HEK293T (cell line): ENCODE data around the gene TIAM1.

ENCODE experiments used
- CTCF ChIA-PET: fragments of 350-600 bp; formaldehyde crosslinking; extraction: SDS; loops from one replicate; lab custom pipeline; 2021; ENCODE audit warnings: antibody characterized with exemption, inconsistent platforms; lab: Yijun Ruan, JAX
- POLR2A ChIA-PET: fragments of 350-600 bp; formaldehyde crosslinking; extraction: SDS; loops from one replicate; lab custom pipeline; 2020; ENCODE audit warnings: antibody characterized with exemption, inconsistent platforms; lab: Yijun Ruan, JAX
- DNase-seq: peaks from one replicate; pipeline ENCODE4 v3.0.0; 2012; ENCODE audit warnings: mixed read lengths; ENCODE audit errors: extremely low spot score
- ARNT ChIP-seq: fragments of 450-650 bp; IDR thresholded peaks from 2 replicates; pipeline ENCODE4 v1.6.1; 2017; ENCODE audit warnings: mild to moderate bottlenecking
- BHLHE40 ChIP-seq: fragments of 450-650 bp; IDR thresholded peaks from 2 replicates; pipeline ENCODE4 v1.6.1; 2016; ENCODE audit warnings: mild to moderate bottlenecking, moderate library complexity, borderline replicate concordance
- CTBP1 ChIP-seq: fragments of 450-650 bp; IDR thresholded peaks from 2 replicates; pipeline ENCODE4 v1.6.1; 2016; ENCODE audit warnings: borderline replicate concordance
- ELF4 ChIP-seq: fragments of 450-650 bp; IDR thresholded peaks from 2 replicates; pipeline ENCODE4 v1.6.1; 2017; ENCODE audit warnings: antibody characterized with exemption
- FOXA1 ChIP-seq: fragments of 450-650 bp; IDR thresholded peaks from 2 replicates; pipeline ENCODE4 v1.6.1; 2016; ENCODE audit warnings: mild to moderate bottlenecking
- FOXK2 ChIP-seq: fragments of 450-650 bp; IDR thresholded peaks from 2 replicates; pipeline ENCODE4 v1.6.1; 2016; ENCODE audit warnings: mild to moderate bottlenecking
- FOXM1 ChIP-seq: fragments of 450-650 bp; IDR thresholded peaks from 2 replicates; pipeline ENCODE4 v1.6.1; 2017; ENCODE audit warnings: mild to moderate bottlenecking, borderline replicate concordance
- HDGF ChIP-seq: fragments of 450-650 bp; IDR thresholded peaks from 2 replicates; pipeline ENCODE4 v1.6.1; 2017; ENCODE audit warnings: antibody characterized with exemption, borderline replicate concordance
- L3MBTL2 ChIP-seq: fragments of 450-650 bp; conservative IDR thresholded peaks from 2 replicates; pipeline ENCODE4 v1.6.1; 2016; ENCODE audit warnings: mild to moderate bottlenecking
- LEF1 ChIP-seq: fragments of 450-650 bp; IDR thresholded peaks from 2 replicates; pipeline ENCODE4 v1.6.1; 2017; ENCODE audit warnings: mild to moderate bottlenecking, borderline replicate concordance
- NFRKB ChIP-seq: fragments of 450-650 bp; IDR thresholded peaks from 2 replicates; pipeline ENCODE4 v1.6.1; 2016; ENCODE audit warnings: mild to moderate bottlenecking, moderate library complexity
- SP1 ChIP-seq: fragments of 450-650 bp; IDR thresholded peaks from 2 replicates; pipeline ENCODE4 v1.6.1; 2017
- SUZ12 ChIP-seq: fragments of 450-650 bp; IDR thresholded peaks from 2 replicates; pipeline ENCODE4 v1.6.1; 2016; ENCODE audit warnings: mild to moderate bottlenecking
- TARDBP ChIP-seq: fragments of 450-650 bp; IDR thresholded peaks from 2 replicates; pipeline ENCODE4 v1.6.1; 2016
- ZNF384 ChIP-seq: fragments of 450-650 bp; IDR thresholded peaks from 2 replicates; pipeline ENCODE4 v1.6.1; 2016
- TF ChIP-seq, protein P1 (sequence below): fragments of 450-650 bp; IDR thresholded peaks from 2 replicates; pipeline ENCODE4 v1.6.1; 2016

Gene TIAM1

DNA sequence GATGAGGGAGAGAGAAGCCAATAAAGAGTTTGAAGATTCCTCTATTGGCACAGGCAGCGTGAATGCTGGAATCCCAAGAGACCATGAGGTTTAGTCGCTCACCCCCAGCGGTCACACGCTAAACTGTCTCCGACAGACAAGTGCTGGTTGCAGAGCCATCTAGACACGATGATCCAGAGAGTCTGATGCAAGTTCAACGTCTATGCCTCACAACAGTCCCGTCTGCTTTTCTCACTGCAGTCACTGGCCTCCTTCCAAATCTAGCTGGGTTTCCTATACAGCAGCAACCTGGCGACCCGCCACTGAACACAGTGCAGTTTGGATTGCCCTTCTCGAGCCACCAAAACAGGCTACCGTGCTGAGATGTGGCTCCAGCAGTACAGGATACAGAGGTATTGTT lies 207.2 kb downstream of the TIAM1 start:
- TF ChIP-seq FOXM1, result no peak
- TF ChIP-seq LEF1, result no peak
- no peak for TF ChIP-seq TARDBP
- no peak for TF ChIP-seq L3MBTL2
- TF ChIP-seq FOXK2, result no peak
- TF ChIP-seq, protein P1, sequence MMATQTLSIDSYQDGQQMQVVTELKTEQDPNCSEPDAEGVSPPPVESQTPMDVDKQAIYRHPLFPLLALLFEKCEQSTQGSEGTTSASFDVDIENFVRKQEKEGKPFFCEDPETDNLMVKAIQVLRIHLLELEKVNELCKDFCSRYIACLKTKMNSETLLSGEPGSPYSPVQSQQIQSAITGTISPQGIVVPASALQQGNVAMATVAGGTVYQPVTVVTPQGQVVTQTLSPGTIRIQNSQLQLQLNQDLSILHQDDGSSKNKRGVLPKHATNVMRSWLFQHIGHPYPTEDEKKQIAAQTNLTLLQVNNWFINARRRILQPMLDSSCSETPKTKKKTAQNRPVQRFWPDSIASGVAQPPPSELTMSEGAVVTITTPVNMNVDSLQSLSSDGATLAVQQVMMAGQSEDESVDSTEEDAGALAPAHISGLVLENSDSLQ, result no peak
- no peak for TF ChIP-seq NFRKB
- no peak for TF ChIP-seq SP1
- TF ChIP-seq BHLHE40, result no peak
- no peak for TF ChIP-seq CTBP1
- TF ChIP-seq ARNT, result no peak
- TF ChIP-seq ZNF384, result no peak
- TF ChIP-seq SUZ12, result no peak
- TF ChIP-seq FOXA1, result no peak
- TF ChIP-seq HDGF, result no peak
- no peak for TF ChIP-seq ELF4
- no peak for DNase-seq
- CTCF ChIA-PET, result no interaction called here
- POLR2A ChIA-PET, result no interaction called here

DNA sequence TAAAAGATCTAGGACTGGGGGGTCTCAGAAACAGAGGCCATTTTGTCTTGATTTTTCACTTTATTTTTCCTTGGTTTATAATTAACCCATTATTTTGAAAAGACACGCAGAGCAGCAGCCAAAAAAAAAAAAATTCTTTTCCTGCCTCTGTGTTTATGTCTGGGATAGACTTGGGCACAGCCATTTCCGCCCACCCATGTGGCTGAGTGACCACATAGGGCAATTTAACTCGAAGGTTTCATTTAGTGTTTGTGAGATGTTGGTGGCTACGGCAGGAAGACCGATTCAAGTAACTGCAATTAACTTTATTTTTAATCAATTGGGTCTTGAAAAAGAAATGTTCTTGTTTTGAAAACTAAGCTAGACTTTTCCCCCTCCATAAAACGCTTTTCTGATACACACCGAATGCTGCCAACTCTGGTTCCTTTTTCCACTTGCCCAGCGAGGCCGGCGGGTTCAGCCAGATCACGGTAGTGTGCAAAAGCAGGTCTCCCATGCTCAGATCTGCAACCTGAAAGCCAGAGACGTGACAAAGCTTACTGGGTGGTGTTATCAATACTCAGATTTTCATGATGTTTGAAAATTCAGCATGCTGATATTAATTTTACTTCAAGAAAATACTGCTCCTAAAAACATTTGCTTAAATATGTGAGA lies 208.4 kb downstream of the TIAM1 start:
- ChIA-PET POLR2A (no interaction called here), CTCF (no interaction called here)
- no peak for TF ChIP-seq CTBP1
- TF ChIP-seq HDGF, result no peak
- no peak for TF ChIP-seq FOXA1
- no peak for TF ChIP-seq FOXM1
- TF ChIP-seq NFRKB, result no peak
- no peak for TF ChIP-seq ELF4
- TF ChIP-seq SUZ12, result no peak
- TF ChIP-seq ZNF384, result no peak
- TF ChIP-seq BHLHE40, result no peak
- TF ChIP-seq LEF1, result no peak
- no peak for TF ChIP-seq L3MBTL2
- TF ChIP-seq, protein P1, result no peak
- TF ChIP-seq SP1, result no peak
- TF ChIP-seq TARDBP, result no peak
- DNase-seq, result no peak

DNA sequence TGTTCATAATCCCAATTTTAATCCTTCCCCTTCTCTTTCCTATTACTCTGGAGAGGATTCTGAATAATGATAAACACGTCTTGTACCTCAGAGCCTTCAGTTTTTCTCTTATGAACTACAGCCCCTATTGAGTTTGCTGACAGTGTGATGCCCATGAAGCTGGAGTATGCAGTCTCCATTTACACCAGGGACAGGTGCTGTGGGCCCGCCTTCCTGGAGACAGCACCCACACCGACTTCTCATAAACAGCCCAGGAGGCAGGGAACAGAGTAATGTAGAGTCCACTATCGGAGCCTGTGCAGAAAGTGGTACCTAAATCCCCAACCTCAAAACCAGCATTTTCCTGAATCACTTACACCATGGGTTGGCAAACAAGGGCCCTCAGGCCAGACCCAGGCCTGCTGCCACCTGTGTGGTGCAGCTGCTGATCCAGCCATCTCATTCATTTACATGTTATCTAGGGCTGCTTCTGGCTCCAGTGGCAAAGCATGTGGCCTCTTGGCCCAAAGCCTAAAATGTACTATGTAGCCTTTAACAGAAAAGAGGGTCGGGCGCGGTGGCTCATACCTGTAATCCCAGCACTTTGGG lies 210.7 kb downstream of the TIAM1 start:
- ChIA-PET POLR2A (no interaction called here), CTCF (interaction anchor here (0.6 kb wide), 1 partner anchor 10 kb away, joined by 4 read pairs; no protein-coding TSS in a partner anchor)
- TF ChIP-seq NFRKB, result no peak
- no peak for TF ChIP-seq FOXA1
- no peak for TF ChIP-seq LEF1
- no peak for TF ChIP-seq FOXM1
- TF ChIP-seq FOXK2, result no peak
- TF ChIP-seq ZNF384, result no peak
- TF ChIP-seq ARNT, result no peak
- no peak for TF ChIP-seq CTBP1
- TF ChIP-seq HDGF, result no peak
- no peak for TF ChIP-seq L3MBTL2
- no peak for TF ChIP-seq SP1
- no peak for TF ChIP-seq ELF4
- TF ChIP-seq, protein P1, result no peak
- no peak for DNase-seq

DNA sequence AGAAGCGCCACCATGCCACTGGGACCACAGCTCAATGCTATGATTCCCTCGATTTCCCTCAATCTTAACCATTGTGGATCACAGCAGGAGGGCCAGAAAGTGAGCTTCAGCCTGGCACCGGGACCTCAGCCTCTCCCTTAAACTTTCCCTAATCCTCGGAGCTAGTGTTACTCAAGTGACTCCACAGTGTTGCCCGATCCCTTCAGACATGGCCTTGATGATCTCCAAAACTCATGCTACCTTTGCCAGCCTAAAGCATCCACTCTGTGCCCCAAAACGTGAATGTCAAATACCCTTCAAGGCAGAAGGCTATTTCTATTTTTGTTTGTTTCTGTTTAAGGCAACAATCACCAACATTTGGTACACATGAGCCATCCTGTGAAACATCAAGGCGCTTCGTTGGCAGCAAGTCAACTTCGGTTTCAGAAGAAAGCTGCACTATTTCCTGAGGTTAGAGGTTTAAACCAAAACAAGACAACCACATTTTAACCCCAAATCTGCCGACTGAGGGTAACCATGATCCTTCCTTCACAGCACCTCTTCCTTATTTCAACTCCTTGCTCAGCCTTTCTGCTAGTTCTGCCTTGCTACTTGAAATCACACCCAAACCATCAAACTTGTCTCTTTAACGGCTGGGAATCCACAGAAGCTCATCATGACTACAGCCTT lies 211.4 kb downstream of the TIAM1 start:
- CTCF ChIA-PET, result interaction anchor here (0.6 kb wide), 1 partner anchor 10 kb away, joined by 4 read pairs; no protein-coding TSS in a partner anchor
- POLR2A ChIA-PET, result no interaction called here
- no peak for TF ChIP-seq L3MBTL2
- DNase-seq, result no peak

DNA sequence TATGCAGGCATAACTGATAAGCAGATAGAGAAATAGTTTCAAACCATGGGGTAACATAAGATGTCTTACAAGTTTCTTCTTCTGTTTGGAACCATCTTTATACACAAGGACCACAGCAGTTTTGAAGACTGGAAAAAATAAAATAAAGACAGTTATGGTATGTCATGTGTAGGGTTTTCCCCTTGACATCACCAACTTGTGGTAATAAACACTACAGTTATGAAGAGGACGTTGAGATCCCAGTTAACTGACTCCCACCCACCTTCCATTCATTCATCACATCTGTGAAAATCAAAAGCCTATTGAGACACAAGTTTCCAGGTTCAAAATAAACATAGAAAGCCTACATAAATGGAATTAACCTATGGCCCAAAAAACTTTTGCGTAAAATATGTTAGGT lies 213.2 kb downstream of the TIAM1 start:
- no peak for TF ChIP-seq FOXA1
- no peak for TF ChIP-seq L3MBTL2
- TF ChIP-seq ARNT, result no peak
- no peak for TF ChIP-seq ELF4
- no peak for TF ChIP-seq FOXM1
- no peak for TF ChIP-seq LEF1
- TF ChIP-seq SP1, result no peak
- TF ChIP-seq ZNF384, result no peak
- TF ChIP-seq, protein P1, result no peak
- TF ChIP-seq HDGF, result no peak
- TF ChIP-seq FOXK2, result no peak
- TF ChIP-seq CTBP1, result no peak
- DNase-seq, result no peak
- POLR2A ChIA-PET, result no interaction called here
- CTCF ChIA-PET, result no interaction called here
